Measurements from ENCODE around the gene ACP7. TPM values are rescaled to one million over a fixed set of nuclear protein-coding genes. Genes with fewer than 3 reads are reported as not detected.

ACP7 gene
- total and polyA plus RNA-seq, 10 of the 15 experiments (the other 5 are each of a cell fraction or from before 2014, with no cell fraction given) = not detected

DNA sequence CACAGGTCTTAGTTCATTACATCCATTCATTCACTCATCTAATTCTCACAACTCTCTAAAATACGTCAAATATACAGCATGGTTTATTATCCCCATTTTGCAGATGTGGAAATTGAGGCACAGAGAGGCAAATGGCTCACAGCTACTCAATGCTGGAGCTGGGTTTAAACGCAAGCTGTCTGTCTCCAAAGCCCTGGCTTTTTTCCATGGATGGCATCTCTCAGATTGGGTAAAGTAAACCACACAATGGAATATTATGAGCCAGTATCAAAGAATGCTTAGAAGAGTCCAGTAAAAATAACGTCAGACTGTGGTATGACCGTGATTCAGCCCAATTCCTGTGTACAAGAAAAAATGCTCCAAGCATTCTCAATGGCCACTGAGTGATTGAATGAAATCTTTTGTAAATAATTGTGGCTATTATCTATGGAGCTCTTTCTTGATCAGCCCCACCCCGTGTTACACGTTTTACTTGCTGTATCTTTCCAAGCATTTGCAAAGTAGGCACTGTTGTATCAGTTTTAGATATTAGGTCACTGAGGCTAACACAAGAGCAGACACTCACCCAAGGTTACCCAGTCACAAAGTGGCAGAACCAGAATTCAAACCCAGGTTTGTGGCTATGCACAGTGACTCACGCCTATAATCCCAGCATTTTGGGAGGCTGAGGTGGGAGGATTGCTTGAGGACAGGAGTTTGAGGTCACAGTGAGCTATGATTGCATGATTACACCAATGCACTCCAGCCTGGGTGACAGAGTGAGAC lies 5.5 kb upstream of the ACP7 start:
- no peak overlapping the region for H3K4me2 ChIP-seq (ENCODE audit: control insufficient read depth, insufficient read depth)
- no peak overlapping the region for H3K9ac ChIP-seq (ENCODE audit: control insufficient read depth, insufficient read depth, low read length)
- CTCF ChIA-PET = interaction anchor here (0.6 to 1.0 kb wide), 3 partner anchors 12 to 116 kb away, joined by 3 to 4 read pairs (median 3); no protein-coding TSS in a partner anchor

More for the DNA sequence above, 5.5 kb upstream of the ACP7 start:
- in situ Hi-C loops (cut with MboI) = no loop called here
- 21% methylated on average over 7 of the region's 7 CpGs for WGBS (ENCODE audit: insufficient coverage, insufficient replicate concordance, low lambda C conversion rate, missing lambda C conversion rate)
- SMC1A ChIA-PET (ENCODE audit: uncharacterized antibody, unreplicated experiment) = no interaction called here
- Histone ChIP-seq H3K79me2 (ENCODE audit: control insufficient read depth, insufficient read depth, low read length) (no peaks in the 10 kb centered on the region), H3K27ac (ENCODE audit: control insufficient read depth, insufficient read depth) (no peak overlapping the region), H3K9me3 (replicated peaks; ENCODE audit: control insufficient read depth, insufficient read depth, low read length) (no peaks in the 10 kb centered on the region), H3K36me3 (ENCODE audit: control insufficient read depth in 2 of 2, insufficient read depth in 2 of 2, low read length in 1 of 2) (no peaks in the 10 kb centered on the region), H3K4me1 (ENCODE audit: control insufficient read depth, insufficient read depth, low read length) (no peaks in the 10 kb centered on the region), H3K27me3 (replicated peaks in 1 of 2; ENCODE audit: control insufficient read depth in 2 of 2, insufficient read depth in 2 of 2, low read length in 1 of 2) (peaks cover 0 to 1% of the 10 kb centered on the region in 2 experiments; a peak in 1 of 4 replicates), H2AFZ (ENCODE audit: control insufficient read depth, low read depth, low read length) (no peak overlapping the region), H4K20me1 (ENCODE audit: control insufficient read depth, insufficient read depth) (no peaks in the 10 kb centered on the region), H3K4me3 (no peak overlapping the region)
- POLR2A ChIA-PET = interaction anchor here (0.5 kb wide), 1 partner anchor 617 kb away, joined by 4 read pairs; no protein-coding TSS in a partner anchor
- TF ChIP-seq NR2C2 (IDR thresholded peaks at IDR 0.05; ENCODE audit: borderline replicate concordance, control insufficient read depth, insufficient read length, low read depth) (no peak), TBL1XR1 (IDR thresholded peaks at IDR 0.05; ENCODE audit: low read depth, low read length) (no peak), KDM1A (IDR thresholded peaks at IDR 0.05; ENCODE audit: borderline replicate concordance) (no peak), KLF5 (IDR thresholded peaks at IDR 0.05; ENCODE audit: partially characterized antibody) (no peak), MTA2 (IDR thresholded peaks at IDR 0.05; ENCODE audit: low read depth) (no peak), YY1 (IDR thresholded peaks at IDR 0.05; ENCODE audit: low read depth, low read length) (no peak)
- TF ChIP-seq, protein P1, sequence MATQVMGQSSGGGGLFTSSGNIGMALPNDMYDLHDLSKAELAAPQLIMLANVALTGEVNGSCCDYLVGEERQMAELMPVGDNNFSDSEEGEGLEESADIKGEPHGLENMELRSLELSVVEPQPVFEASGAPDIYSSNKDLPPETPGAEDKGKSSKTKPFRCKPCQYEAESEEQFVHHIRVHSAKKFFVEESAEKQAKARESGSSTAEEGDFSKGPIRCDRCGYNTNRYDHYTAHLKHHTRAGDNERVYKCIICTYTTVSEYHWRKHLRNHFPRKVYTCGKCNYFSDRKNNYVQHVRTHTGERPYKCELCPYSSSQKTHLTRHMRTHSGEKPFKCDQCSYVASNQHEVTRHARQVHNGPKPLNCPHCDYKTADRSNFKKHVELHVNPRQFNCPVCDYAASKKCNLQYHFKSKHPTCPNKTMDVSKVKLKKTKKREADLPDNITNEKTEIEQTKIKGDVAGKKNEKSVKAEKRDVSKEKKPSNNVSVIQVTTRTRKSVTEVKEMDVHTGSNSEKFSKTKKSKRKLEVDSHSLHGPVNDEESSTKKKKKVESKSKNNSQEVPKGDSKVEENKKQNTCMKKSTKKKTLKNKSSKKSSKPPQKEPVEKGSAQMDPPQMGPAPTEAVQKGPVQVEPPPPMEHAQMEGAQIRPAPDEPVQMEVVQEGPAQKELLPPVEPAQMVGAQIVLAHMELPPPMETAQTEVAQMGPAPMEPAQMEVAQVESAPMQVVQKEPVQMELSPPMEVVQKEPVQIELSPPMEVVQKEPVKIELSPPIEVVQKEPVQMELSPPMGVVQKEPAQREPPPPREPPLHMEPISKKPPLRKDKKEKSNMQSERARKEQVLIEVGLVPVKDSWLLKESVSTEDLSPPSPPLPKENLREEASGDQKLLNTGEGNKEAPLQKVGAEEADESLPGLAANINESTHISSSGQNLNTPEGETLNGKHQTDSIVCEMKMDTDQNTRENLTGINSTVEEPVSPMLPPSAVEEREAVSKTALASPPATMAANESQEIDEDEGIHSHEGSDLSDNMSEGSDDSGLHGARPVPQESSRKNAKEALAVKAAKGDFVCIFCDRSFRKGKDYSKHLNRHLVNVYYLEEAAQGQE (IDR thresholded peaks at IDR 0.05; ENCODE audit: low read depth, low read length) = no peak
- TF ChIP-seq, protein P2, sequence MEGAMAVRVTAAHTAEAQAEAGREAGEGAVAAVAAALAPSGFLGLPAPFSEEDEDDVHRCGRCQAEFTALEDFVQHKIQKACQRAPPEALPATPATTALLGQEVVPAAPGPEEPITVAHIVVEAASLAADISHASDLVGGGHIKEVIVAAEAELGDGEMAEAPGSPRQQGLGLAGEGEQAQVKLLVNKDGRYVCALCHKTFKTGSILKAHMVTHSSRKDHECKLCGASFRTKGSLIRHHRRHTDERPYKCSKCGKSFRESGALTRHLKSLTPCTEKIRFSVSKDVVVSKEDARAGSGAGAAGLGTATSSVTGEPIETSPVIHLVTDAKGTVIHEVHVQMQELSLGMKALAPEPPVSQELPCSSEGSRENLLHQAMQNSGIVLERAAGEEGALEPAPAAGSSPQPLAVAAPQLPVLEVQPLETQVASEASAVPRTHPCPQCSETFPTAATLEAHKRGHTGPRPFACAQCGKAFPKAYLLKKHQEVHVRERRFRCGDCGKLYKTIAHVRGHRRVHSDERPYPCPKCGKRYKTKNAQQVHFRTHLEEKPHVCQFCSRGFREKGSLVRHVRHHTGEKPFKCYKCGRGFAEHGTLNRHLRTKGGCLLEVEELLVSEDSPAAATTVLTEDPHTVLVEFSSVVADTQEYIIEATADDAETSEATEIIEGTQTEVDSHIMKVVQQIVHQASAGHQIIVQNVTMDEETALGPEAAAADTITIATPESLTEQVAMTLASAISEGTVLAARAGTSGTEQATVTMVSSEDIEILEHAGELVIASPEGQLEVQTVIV (IDR thresholded peaks at IDR 0.05; ENCODE audit: borderline replicate concordance, partially characterized antibody) = no peak
- intact Hi-C loops (cut with micrococcal nuclease; ENCODE audit: unreplicated experiment) = no loop called here
- DNase-seq (ENCODE audit: low read depth, low spot score) (no peak), FAIRE-seq (no peak), ATAC-seq (no peak)
- no TSS peak for BruUV-seq (replicated peaks)
- RAD21 ChIA-PET (ENCODE audit: unreplicated experiment) = interaction anchor here (0.6 kb wide), 1 partner anchor 17 kb away, joined by 3 read pairs; no protein-coding TSS in a partner anchor
